Measurements from ENCODE around the gene PP2D1. TPM values are rescaled to one million over a fixed set of nuclear protein-coding genes. Genes with fewer than 3 reads are reported as not detected.

PP2D1 gene
- total and polyA plus RNA-seq, 9 of the 15 experiments (the other 6 are each of a cell fraction or from before 2014, with no cell fraction given) = 0.07 to 0.10 TPM; not detected in 7

DNA sequence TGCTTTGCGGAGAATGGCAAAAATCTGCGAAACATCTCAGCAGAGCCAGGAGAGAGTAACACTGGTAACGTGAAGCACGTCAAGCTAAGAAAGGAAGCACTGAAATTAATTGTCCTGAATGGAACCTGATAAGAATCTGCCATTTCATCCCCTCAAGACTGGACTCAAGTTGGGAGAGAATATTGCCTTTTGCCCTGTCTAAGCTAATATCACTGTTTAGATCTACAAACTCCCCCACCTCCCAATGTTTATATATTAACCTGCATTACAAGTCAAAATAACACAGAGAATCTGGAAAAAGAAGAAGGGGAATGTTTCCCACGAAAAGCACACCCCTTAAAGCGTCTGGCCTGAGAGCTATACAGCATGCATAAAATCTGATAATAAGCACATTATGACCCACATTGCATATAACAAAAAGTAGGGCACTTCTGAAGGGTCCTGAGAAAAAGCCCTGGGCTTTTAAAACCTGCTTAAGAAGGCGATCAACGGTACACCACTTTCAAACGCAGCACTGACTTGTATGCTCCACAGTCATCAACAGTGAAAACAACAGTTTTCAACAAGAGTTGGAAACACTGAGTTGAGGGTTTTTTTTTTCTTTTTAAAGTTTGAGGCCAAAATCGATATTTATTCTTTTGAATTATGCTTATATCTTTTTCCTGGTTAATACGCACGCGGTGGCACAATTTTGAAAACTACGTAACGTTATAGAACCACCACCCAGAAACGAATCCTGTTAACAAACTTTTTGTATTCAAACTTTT is 26.8 kb upstream of the PP2D1 start (continued):
- TF ChIP-seq, protein P1, sequence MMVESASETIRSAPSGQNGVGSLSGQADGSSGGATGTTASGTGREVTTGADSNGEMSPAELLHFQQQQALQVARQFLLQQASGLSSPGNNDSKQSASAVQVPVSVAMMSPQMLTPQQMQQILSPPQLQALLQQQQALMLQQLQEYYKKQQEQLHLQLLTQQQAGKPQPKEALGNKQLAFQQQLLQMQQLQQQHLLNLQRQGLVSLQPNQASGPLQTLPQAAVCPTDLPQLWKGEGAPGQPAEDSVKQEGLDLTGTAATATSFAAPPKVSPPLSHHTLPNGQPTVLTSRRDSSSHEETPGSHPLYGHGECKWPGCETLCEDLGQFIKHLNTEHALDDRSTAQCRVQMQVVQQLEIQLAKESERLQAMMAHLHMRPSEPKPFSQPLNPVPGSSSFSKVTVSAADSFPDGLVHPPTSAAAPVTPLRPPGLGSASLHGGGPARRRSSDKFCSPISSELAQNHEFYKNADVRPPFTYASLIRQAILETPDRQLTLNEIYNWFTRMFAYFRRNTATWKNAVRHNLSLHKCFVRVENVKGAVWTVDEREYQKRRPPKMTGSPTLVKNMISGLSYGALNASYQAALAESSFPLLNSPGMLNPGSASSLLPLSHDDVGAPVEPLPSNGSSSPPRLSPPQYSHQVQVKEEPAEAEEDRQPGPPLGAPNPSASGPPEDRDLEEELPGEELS (CRISPR knock-in tag; IDR thresholded peaks at IDR 0.05; ENCODE audit: borderline replicate concordance) = no peak
- TF ChIP-seq, protein P2, sequence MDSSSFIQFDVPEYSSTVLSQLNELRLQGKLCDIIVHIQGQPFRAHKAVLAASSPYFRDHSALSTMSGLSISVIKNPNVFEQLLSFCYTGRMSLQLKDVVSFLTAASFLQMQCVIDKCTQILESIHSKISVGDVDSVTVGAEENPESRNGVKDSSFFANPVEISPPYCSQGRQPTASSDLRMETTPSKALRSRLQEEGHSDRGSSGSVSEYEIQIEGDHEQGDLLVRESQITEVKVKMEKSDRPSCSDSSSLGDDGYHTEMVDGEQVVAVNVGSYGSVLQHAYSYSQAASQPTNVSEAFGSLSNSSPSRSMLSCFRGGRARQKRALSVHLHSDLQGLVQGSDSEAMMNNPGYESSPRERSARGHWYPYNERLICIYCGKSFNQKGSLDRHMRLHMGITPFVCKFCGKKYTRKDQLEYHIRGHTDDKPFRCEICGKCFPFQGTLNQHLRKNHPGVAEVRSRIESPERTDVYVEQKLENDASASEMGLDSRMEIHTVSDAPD (CRISPR knock-in tag; IDR thresholded peaks at IDR 0.05) = no peak

DNA sequence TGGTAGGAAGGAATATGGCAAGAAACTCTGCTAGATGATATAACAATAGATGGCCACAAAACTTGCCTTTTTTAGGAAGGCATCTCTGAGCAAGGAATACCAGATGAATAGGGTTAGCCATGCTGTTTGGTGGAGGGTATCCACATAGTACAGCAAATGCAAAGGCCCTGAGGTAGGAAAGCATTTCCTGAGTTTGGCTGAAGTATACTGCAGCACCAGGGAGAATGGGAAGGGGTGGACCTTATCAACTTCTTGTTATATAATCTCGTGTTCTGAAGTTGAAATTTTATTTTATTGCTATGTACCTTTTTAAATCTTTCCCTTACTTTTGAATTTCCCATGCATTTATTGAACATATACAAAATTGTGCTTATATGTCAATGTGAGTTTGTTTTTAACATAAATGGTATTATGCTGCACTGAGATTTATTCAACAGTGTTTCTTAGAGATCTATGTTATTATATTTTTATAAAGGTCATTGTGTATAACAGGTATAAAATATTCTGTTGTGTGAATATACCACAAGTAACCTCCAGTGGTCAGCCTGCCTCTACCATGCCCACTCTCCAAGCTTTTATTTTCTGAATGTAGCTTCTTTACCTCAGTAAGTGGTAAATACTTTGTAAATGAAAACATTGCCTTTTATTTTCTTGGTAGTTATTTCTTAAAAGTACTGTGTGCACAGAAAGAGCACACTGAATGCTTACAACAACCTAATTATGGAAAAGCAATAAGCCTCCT is 25.4 kb upstream of the PP2D1 start:
- CTCF ChIA-PET (ENCODE audit: low intra/inter-chr PET ratio) = no interaction called here
- Histone ChIP-seq H3K9me3 (replicated peaks; ENCODE audit: control insufficient read depth, insufficient read depth, low read depth, low read length) (no peaks in the 10 kb centered on the region), H3K27ac (ENCODE audit: extremely low read depth, low read depth, low read length) (no peak overlapping the region), H3K9ac (ENCODE audit: insufficient read depth in 1 of 2, low read depth in 2 of 2, low read length in 2 of 2) (no peak overlapping the region), H3K36me3 (ENCODE audit: control insufficient read depth, insufficient read depth, low read length) (no peaks in the 10 kb centered on the region), H3K4me1 (replicated peaks in 1 of 2; ENCODE audit: control insufficient read depth in 2 of 2, insufficient read depth in 2 of 2, low read length in 2 of 2) (peaks cover 15 to 27% of the 10 kb centered on the region in 2 experiments; a peak in 4 of 5 replicates), H3K27me3 (ENCODE audit: control insufficient read depth in 2 of 2, insufficient read depth in 2 of 2, low read length in 2 of 2) (no peaks in the 10 kb centered on the region), H4K20me1 (replicated peaks; ENCODE audit: control insufficient read depth, insufficient read depth, low read length) (peaks cover 15% of the 10 kb centered on the region), H3K4me2 (ENCODE audit: insufficient read depth, low read length) (no peak overlapping the region), H3K79me2 (ENCODE audit: control insufficient read depth, insufficient read depth, low read length) (peaks cover 17% of the 10 kb centered on the region), H3K4me3 (no peak overlapping the region), H3K9me1 (ENCODE audit: control insufficient read depth, insufficient read depth, low read length) (no peaks in the 10 kb centered on the region), H2AFZ (ENCODE audit: low read depth, low read length) (peak overlapping the region; percentile 51)
- intact Hi-C loops (cut with micrococcal nuclease) = loop anchor here (5.0 kb wide), 2 partner anchors 45 to 70 kb away; no protein-coding TSS in a partner anchor
- in situ Hi-C loops (cut with MboI) = no loop called here
- POLR2A ChIA-PET = interaction anchor here (1.6 to 1.8 kb wide), 2 partner anchors 11 to 85 kb away, joined by 3 to 4 read pairs; no protein-coding TSS in a partner anchor
- no TSS peak for BruUV-seq (replicated peaks)
- peak; percentile 94 for TF ChIP-seq RBM25 (IDR thresholded peaks at IDR 0.05; ENCODE audit: low read depth, low read length, severe bottlenecking)
- TF ChIP-seq, protein P3, sequence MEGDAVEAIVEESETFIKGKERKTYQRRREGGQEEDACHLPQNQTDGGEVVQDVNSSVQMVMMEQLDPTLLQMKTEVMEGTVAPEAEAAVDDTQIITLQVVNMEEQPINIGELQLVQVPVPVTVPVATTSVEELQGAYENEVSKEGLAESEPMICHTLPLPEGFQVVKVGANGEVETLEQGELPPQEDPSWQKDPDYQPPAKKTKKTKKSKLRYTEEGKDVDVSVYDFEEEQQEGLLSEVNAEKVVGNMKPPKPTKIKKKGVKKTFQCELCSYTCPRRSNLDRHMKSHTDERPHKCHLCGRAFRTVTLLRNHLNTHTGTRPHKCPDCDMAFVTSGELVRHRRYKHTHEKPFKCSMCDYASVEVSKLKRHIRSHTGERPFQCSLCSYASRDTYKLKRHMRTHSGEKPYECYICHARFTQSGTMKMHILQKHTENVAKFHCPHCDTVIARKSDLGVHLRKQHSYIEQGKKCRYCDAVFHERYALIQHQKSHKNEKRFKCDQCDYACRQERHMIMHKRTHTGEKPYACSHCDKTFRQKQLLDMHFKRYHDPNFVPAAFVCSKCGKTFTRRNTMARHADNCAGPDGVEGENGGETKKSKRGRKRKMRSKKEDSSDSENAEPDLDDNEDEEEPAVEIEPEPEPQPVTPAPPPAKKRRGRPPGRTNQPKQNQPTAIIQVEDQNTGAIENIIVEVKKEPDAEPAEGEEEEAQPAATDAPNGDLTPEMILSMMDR (IDR thresholded peaks at IDR 0.05 in 2 of 3, conservative IDR thresholded peaks at IDR 0.05 in 1 of 3; ENCODE audit: insufficient read depth in 2 of 3, low read depth in 1 of 3, low read length in 3 of 3) = 0 out of 6 replicates have a peak, but pooled peaks of 1 of the 3 experiments have one; percentile 18
- 0 out of 4 replicates have a peak, but pooled peaks of 1 of the 2 experiments have one; percentile 30 for TF ChIP-seq KDM1A (IDR thresholded peaks at IDR 0.05)
- no peak for TF ChIP-seq ETS2 (tag; IDR thresholded peaks at IDR 0.05; ENCODE audit: borderline replicate concordance, poor library complexity, severe bottlenecking)
- peak; percentile 49; the same call in 1 of the 2 replicates for TF ChIP-seq BCOR (IDR thresholded peaks at IDR 0.05)
- FAIRE-seq = no peak
- ATAC-seq = no peak
- no peak for DNase-seq (ENCODE audit: extremely low read depth in 1 of 4, low spot score in 3 of 4)
- WGBS (ENCODE audit: insufficient coverage, low coverage, missing lambda C conversion rate) = 33% methylated on average over 1 of the region's 1 CpG

All from K562 (cell line).